CD4-positive, alpha-beta T cell treated with Interleukin-15 for 4 hours (primary cell): ENCODE results near the gene LY6G5C.

Experiments
- DNase-seq: peaks from one replicate; pipeline ENCODE4 v3.0.0-alpha.2; 2020; ENCODE audit warnings: low spot score

LY6G5C gene

GRCh38 chr6:31662124-31662723 lies 18.6 kb downstream of the LY6G5C start:
- DNase-seq: no peak

GRCh38 chr6:31661262-31662123 lies 19.4 kb downstream of the LY6G5C start:
- DNase-seq: no peak

- DNase-seq: peak; percentile 72
Measured at GRCh38 chr6:31660381-31661261, 20.2 kb downstream of the LY6G5C start, which contains the start of gene C6orf47. Gene C6orf47 (minus strand): TSS chr6:31660778. CDS start chr6:31659947, 831 bp downstream.

- peak; percentile 70 for DNase-seq
Measured at GRCh38 chr6:31659649-31660380, 21.1 kb downstream of the LY6G5C start.

GRCh38 chr6:31658983-31659648 lies 21.8 kb downstream of the LY6G5C start:
- DNase-seq: no peak

GRCh38 chr6:31658158-31658688 lies 22.6 kb downstream of the LY6G5C start:
- DNase-seq: no peak

- peak; percentile 25 for DNase-seq
Measured at GRCh38 chr6:31657406-31658157, 23.3 kb downstream of the LY6G5C start.

GRCh38 chr6:31655349-31656237 lies 25.3 kb downstream of the LY6G5C start, which contains the start of gene APOM:
Gene APOM (plus strand): TSS chr6:31655894. CDS start chr6:31655967, 73 bp downstream.
- DNase-seq: no peak

- DNase-seq: no peak
Measured at GRCh38 chr6:31654574-31655348, 26.1 kb downstream of the LY6G5C start.

- no peak for DNase-seq
Measured at GRCh38 chr6:31652925-31653724, 27.7 kb downstream of the LY6G5C start.

GRCh38 chr6:31651602-31652191 lies 29.2 kb downstream of the LY6G5C start:
- no peak for DNase-seq

GRCh38 chr6:31645325-31645724 lies 35.5 kb downstream of the LY6G5C start:
- DNase-seq: no peak

GRCh38 chr6:31643818-31644454 lies 36.9 kb downstream of the LY6G5C start:
- no peak for DNase-seq

GRCh38 chr6:31642798-31643570 lies 37.9 kb downstream of the LY6G5C start:
- DNase-seq: no peak

GRCh38 chr6:31641370-31641769 lies 39.5 kb downstream of the LY6G5C start:
- DNase-seq: no peak

GRCh38 chr6:31640612-31641011 lies 40.3 kb downstream of the LY6G5C start:
- DNase-seq: no peak
